SK-N-SH treated with all-trans-retinoic acid at 6 μM for 48 hours (cell line): Measurements from ENCODE around the gene BLNK.

Experiments used
- ARNTL ChIP-seq: fragments of 450-650 bp; formaldehyde crosslinking; IDR thresholded peaks from 2 replicates; pipeline ENCODE4 v1.5.0; 2020; ENCODE audit warnings: low read depth, mild to moderate bottlenecking, moderate library complexity, borderline replicate concordance
- CSDC2 ChIP-seq: fragments of 250-450 bp; sonication (Bioruptor Pico); IDR thresholded peaks from 2 replicates; pipeline ENCODE4 v1.5.0; 2020; ENCODE audit warnings: mild to moderate bottlenecking, moderate library complexity
- ESRRG ChIP-seq: fragments of 250-450 bp; sonication (Bioruptor Pico); IDR thresholded peaks from 2 replicates; pipeline ENCODE4 v1.6.1; 2021; ENCODE audit warnings: mild to moderate bottlenecking
- PPARA ChIP-seq: fragments of 250-450 bp; sonication (Bioruptor Pico); IDR thresholded peaks from 2 replicates; pipeline ENCODE4 v1.5.0; 2020; ENCODE audit warnings: mild to moderate bottlenecking, borderline replicate concordance
- ZC3H10 ChIP-seq: fragments of 250-450 bp; sonication (Bioruptor Pico); IDR thresholded peaks from 2 replicates; pipeline ENCODE4 v1.5.1; 2021; ENCODE audit warnings: mild to moderate bottlenecking, moderate library complexity
- ZFP30 ChIP-seq: fragments of 450-650 bp; formaldehyde crosslinking; IDR thresholded peaks from 2 replicates; pipeline ENCODE4 v1.5.0; 2022; ENCODE audit warnings: mild to moderate bottlenecking, moderate library complexity
- ZNF565 ChIP-seq: fragments of 450-650 bp; formaldehyde crosslinking; conservative IDR thresholded peaks from 2 replicates; pipeline ENCODE4 v1.5.0; 2020; ENCODE audit warnings: low read depth, mild to moderate bottlenecking, moderate library complexity
- TF ChIP-seq, protein P1 (sequence below): fragments of 250-450 bp; sonication (Bioruptor Pico); IDR thresholded peaks from 2 replicates; pipeline ENCODE4 v1.8.0; 2020; ENCODE audit warnings: mild to moderate bottlenecking, moderate library complexity, borderline replicate concordance

DNA sequence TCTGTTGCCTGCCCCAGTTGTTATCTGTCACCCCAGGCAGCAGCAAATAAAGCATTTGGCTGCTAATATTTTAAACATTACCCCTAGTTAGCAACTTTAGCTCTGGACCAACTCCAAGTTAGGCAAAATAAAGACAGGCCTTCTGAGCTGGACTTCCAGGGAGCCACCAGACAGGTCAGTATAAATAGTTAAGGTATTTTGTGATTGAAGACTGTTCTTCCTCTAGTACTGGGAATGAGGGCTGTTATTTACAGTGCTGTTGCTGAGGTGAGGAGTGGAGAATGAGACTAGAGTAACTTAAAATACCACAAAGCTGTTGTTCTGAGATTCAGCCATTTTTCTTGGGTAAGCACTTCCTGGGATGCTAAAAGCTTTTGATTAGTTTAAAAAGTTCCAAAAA is 101.1 kb downstream of the BLNK start:
- TF ChIP-seq ESRRG (CRISPR knock-in tag): no peak
- TF ChIP-seq ZFP30 (CRISPR knock-in tag): no peak
- no peak for TF ChIP-seq PPARA (CRISPR knock-in tag)
- TF ChIP-seq, protein P1, sequence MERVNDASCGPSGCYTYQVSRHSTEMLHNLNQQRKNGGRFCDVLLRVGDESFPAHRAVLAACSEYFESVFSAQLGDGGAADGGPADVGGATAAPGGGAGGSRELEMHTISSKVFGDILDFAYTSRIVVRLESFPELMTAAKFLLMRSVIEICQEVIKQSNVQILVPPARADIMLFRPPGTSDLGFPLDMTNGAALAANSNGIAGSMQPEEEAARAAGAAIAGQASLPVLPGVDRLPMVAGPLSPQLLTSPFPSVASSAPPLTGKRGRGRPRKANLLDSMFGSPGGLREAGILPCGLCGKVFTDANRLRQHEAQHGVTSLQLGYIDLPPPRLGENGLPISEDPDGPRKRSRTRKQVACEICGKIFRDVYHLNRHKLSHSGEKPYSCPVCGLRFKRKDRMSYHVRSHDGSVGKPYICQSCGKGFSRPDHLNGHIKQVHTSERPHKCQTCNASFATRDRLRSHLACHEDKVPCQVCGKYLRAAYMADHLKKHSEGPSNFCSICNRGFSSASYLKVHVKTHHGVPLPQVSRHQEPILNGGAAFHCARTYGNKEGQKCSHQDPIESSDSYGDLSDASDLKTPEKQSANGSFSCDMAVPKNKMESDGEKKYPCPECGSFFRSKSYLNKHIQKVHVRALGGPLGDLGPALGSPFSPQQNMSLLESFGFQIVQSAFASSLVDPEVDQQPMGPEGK (CRISPR knock-in tag): no peak
- no peak for TF ChIP-seq CSDC2 (CRISPR knock-in tag)
- TF ChIP-seq ARNTL (CRISPR knock-in tag): no peak
- no peak for TF ChIP-seq ZNF565 (CRISPR knock-in tag)
- TF ChIP-seq ZC3H10: no peak
